GM18868 (cell line): ENCODE data around the gene CD59.
"Not testable (repeated sequence)": the region's sequence is repeated elsewhere in the genome, so short reads cannot be mapped to it uniquely, and the experiment has no call there.

Experiments
- ATAC-seq: cut with Tn5 transposase; IDR thresholded peaks from one replicate; pipeline ENCODE4 v1.9.1; 2021; ENCODE audit warnings: mild to moderate bottlenecking, moderate library complexity; ENCODE audit not compliant: unreplicated experiment

Gene CD59

DNA sequence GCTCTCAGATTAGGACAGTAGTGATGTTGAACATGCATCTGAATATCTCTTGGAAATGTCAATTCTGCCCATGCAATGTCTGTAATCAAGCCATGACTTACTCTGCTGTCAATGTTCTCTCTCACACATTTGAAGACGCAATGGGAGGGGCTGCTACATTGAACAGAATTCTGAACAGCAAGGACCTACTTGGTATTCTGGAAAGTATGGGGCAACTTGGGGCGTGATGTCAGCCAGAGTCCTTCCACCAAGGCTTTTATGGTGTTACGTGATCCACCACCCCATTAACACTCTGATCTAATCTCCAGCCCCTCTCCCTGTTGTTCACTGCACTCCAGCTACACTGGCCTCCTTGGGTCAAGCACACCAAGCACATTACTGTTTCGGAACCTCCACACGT lies 7.1 kb upstream of the CD59 start:
- no peak for ATAC-seq

DNA sequence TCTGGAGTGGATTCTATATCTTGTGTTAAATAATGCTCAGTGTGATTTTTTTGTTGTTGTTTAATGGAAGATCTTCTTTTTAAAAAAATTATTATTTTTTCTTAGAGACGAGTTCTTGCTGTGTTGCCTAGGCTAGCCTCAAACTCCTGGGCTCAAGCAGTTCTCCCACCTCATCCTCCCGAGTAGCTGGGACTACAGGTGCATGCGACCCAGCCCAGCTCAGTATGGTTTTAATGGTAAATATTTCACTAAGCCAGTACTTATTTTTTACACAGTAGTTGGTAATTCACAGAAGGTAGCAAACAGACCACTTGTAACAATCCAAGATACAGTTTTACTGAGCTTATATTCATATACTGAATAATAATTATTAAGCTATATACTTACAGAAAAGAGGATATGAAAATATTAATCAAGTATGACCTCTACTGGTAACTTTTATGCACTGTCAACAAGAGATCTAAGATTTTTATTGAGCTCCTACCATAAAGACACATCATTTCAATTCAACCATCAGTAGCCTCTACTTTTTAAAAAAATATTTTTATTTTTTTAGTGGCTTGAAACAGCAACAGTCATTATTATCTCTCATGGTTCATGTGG lies 6.1 kb upstream of the CD59 start:
- ATAC-seq: no peak

DNA sequence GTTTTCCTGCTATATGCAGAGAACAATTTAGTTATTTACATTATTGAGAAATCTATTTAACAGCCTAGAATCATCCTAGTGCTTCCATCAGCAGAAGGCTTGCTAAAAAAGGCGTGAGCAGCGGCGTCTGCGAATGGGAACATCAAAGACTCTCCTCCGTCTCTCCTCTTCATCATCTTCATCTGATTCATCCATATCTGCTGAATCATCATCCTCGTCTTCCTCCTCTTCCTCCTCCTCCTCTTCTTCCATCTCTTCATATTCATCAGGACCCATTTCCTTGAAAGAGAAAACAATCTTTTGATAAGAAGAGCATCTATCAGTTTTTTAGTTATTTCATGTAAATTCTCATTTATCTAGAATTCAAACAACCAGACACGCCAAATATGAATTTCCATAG lies 5.6 kb upstream of the CD59 start:
- no peak for ATAC-seq

DNA sequence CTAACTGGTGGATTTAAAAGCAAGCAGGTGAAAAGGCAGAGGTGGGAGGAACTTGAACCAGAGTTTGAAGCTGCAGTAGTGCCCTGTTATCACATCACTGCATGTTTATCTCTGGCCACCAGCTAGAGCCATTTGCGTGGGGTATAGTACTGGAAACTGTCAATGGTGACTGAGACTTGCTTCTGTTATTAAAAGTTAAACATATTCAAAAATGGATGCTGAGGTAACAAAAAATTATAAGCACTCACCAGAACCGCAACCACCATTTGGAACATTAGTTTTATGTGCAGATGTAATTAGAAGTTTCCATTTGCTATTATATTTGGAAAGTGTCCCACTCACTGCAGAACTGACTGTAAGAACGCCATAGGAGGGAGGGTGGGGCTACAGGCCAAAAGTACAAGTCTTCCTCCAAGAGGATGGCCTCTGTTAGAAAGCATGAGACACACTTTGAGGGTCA lies 1.2 kb upstream of the CD59 start:
- ATAC-seq: no peak

DNA sequence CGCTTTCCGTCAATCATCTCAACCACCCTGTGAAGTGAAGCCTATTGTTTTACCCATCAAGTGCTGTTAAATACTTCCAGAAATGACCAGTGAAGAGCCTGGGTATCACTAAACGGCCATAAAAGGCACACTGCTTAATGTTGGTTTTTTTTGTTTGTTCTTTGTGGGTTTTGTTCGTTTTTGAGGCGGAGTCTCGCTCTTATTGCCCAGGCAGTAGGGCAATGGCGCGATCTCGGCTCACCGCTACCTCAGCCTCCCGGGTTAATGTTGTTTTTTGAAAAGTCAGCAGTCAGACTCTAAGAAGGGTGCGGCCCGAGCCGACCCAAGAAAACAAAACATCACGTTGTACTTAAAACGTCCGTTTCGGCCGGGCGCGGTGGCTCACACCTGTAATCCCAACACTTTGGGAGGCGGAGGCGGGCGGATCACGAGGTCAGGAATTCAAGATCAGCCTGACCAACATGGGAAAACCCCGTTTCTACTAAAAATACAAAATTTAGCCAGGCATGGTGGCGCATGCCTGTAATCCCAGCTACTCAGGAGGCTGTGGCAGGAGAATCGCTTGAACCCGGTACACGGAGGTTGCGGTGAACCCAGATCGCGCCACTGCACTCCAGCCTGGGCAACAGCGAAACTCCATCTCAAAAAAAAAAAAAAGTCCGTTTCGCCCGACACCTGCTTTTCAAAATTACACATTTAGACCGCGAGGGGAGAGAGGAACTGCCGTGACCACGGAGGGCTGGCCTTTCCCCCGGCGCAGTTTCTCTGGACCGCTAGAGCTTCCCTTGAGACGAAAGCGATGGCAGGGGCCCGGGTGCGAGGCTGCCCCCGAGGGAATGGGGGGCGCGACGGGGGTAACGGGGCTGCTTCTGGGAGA lies 714 bp downstream of the CD59 start:
- peak; percentile 43 for ATAC-seq

DNA sequence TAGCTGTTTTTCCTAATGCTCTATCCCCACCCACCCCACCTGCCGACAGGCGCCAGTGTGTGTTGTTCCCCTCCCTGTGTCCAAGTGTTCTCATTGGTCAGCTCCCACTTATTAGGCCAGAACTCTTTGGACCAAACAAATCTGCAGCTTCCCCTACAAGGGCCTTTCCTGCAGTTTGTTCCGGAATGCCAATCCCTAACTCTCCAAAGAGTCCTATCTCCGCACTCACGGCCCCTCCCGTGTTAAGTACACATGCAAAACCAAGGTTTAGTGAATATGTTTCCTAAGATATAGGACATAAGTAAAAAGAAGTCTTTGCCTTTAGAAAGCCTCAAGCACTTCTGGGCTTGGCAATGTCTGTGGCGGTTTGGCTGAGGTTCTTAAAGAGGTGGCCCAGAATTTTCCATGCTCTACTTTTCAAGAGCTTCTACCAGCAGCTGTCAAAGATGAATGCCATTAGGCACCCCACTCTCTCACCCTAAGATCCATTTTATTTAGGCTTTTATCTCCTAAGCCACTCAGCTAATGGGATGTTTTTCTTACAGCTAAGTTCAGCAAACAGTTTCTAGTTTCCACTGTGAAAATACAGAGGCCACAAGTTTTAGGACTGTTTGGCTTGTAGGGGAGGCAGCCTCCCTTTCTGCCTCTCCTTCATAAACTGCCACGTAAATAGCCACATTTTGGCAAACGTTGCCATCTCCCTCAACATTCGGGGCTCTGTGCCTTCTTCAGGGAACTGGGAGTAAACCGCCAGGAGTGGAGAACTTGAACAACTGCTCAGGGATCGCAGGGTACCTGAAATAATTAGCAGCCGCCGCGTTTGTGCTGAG lies 1.6 kb downstream of the CD59 start:
- ATAC-seq: no peak

DNA sequence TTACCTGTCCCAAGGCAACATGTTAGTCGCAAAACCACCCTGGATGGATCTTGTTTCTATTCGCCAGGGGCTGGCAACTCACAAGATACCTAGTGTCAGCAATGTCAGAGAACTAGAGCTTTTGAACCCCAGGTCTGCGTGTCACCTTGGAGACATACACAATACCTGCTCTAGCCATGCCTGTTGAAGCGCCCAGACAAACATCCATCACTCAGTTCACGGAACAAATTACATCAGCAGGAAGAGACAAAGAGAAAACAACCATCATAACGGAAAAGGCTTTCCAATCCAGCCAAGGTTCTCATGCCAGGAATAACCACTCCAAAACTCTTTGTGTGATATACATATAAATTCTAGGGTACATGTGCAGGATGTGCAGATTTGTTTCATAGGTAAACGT lies 2.2 kb downstream of the CD59 start:
- no peak for ATAC-seq

DNA sequence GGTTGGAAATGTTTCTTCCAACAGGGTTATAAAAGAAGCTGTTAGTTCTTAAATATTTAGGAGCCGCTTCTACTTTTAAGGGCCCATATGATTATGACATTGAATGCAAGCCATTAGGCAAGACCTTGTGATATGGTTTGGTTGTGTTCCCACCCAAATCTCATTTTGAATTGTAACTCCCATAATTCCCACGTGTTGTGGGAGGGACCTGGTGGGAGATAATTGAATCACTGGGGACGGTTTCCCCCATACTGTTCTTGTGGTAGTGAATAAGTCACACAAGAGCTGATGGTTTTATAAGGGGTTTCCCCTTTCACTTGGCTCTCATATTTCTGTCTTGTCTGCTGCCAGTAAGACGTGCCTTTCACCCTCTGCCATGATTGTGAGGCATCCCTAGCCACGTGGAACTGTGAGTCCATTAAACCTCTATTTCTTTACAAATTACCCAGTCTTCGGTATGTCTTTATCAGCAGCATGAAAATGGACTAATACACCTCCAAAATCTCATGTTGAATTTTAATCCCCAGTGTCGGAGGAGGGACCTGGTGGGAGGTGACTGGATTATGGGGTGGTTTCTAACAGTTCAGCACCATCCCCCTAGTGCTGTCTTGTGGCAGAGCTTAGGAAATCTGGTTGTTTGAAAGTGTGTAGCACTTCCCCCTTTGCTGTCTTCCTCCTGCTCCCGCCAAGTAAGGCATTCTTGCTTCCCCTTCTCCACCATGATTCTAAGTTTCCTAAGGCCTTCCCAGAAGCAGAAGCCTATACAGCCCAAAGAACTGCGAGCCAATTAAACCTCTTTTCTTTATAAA lies 4.3 kb downstream of the CD59 start:
- ATAC-seq: peak; percentile 28

DNA sequence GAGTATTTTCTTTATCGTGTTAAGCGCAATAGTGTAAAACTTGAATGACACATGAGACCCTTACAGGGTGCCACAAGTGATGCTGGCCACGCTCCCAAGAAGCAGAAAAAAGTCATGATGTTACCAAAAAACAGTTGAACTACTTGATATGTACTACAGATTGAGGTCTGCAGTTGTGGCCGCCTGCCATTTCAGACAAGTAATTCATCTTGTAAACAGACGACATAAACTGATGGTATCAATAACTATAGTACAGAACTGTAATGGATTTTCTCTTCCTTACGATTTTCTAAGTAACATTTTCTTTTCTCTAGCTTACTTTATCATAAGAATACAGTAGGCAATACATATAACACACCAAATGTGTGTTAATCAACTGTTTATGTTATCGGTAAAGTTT lies 5.5 kb downstream of the CD59 start:
- ATAC-seq: no peak

DNA sequence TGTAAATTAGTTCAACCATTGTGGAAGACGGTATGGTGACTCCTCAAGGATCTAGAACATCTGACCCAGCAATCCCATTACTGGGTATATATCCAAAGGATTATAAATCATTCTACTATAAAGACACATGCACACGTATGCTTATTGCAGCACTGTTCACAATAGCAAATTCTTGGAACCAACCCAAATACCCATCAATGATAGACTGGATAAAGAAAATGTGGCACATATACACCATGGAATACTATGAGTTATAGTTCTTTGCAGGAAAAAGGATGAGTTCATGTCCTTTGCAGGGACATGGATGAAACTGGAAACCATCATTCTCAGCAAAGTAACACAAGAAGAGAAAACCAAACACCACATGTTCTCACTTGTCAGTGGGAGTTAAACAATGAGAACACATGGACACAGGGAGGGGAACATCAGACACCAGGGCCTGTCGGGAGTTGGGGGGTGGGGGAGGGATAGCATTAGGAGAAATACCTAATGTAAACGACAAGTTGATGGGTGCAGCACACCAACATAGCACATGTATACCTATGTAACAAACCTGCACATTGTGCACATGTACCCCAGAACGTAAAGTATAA lies 7.1 kb downstream of the CD59 start:
- ATAC-seq: not testable (repeated sequence)

DNA sequence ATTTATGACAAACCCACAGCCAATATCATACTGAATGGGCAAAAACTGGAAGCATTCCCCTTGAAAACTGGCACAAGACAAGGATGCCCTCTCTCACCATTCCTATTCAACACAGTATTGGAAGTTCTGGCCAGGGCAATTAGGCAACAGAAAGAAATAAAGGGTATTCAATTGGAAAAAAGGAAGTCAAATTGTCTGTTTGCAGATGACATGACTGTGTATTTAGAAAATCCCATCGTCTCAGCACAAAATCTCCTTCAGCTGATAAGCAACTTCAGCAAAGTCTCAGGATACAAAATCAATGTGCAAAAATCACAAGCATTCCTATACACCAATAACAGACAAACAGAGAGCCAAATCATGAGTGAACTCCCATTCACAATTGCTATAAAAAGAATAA lies 8.7 kb downstream of the CD59 start:
- not testable (repeated sequence) for ATAC-seq

DNA sequence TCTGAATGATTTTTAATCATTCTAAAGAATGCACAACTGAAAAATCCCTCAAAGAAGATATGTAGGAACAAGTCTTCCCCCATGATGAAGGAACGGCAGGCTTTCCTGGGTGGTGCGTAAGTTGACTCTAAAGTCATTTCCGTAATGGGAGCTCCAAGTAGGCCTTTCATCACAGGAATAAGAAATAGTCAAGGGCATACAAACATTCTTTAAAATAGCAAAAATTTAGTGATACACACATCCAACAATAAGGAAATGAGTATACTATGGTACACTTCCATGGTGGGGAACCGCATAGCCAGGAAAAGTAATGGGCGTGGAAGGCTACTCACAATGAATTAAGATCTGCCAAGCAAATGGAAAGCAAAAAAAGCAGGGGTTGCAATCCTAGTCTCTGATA lies 10.7 kb downstream of the CD59 start:
- no peak for ATAC-seq

DNA sequence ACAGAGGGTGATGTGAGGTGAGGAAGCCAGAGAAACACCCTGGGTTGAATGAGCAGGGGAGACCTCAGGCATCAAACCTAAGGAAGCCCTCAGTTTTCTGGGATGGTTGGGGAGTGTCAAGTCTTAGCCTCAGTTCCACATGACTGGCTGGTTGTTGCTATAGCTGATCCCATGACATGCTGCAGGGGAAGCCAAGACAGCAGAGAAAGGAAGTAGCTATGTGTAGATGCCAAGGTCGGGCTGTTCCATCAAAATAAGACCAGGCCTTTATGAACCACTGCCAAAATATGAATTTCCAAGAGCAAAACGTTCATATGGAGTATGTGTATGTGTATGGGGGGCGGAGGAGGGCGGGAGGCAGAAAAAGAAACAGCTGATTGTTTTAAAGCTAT lies 11.6 kb downstream of the CD59 start:
- ATAC-seq: no peak

DNA sequence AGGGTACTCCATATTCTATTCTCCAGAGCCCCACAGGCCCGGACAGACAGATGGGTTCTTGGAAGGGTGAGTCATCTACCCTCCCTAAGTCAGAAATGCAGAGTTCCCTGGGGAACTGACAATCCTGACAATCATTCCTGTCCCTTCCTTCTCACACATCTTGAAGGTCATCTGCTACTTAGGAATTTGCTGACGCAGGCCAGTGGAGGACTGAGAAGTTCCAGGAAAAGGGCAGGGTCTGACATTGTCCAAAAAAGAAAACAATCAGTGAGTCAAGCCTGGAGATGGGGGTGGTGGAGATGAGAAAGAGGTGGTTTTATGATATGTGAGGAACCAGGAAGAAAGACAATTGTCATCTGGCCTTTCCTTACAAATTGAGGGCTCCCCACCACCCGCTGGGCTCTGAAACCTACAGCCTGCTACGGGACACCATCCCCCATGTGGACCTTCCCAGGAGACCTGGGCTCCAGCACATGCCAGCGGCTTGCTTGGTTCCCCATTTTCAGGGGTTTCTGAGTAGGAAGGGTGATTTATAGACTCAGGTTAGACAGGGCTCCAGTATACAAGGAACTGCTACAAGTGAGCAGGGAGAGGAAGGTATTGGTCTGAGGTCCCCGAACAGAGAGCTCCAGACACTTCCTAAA lies 12.9 kb downstream of the CD59 start:
- ATAC-seq: no peak

DNA sequence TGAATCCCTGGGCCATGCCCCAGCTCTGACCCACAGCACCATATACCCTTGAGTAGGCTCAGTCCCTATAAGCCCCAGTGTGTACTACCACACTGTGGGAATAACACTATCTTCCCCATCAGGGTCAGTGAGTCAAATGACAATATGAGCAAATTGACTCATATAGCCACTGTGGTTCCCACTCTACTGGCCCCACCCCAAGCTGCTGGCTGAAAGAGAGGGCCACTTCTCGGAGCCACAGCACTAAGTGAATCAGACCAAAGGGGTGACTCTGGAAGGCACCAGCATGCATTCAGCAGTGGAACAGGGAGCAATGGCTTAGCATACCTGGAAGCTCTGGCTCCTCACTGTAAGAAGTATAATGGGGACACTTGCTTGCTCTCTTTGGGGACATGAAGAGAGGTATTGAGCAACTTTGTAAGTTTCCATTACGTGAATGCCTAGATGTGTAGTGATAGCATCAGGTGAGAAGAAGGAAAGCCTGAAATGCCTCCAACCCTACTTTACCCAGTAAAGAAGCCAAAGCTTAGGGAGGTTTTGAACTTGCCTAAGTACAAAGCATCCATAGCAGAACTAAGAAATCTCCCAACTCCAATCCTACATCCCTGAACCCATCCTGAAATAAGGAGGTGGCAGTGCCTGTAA lies 13.5 kb downstream of the CD59 start:
- peak; percentile 91 for ATAC-seq

DNA sequence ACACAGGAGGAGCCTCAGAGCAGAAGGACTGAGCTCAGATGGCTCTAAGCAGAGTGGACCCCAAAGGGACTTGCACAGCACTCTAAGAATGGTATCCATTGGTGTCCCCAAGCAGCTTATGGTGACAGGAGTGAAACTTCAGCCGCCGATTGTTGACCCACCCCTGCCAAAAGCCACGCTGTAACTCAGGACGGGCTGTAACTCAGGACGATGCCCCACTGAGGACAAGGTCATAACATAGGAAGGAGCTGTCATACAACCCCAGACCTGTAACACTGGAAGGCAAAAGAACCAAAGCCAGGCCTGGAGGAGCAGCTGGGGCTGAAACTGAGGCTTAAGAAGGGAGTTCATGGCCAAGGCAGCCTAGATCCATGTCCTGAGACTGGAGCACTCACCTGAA lies 14.2 kb downstream of the CD59 start:
- ATAC-seq: no peak

DNA sequence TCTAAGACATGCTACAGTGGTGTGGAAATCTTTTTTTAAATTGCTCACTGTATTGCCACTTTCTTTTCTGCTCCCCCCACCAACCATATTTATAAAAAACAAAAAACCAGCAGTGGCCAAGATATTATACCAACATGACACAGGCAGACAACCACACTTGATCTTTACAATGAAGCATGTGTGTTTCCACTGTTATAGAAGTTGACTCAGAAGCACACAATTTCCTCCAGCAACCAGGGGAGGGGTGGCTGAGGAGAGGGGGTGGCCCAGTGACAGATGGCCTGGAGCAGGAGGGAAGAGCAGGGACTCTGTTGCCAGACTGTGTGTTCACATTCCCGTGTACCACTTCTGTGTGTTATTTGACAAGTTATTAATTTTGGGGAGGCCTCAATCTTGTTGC lies 14.8 kb downstream of the CD59 start:
- ATAC-seq: no peak

DNA sequence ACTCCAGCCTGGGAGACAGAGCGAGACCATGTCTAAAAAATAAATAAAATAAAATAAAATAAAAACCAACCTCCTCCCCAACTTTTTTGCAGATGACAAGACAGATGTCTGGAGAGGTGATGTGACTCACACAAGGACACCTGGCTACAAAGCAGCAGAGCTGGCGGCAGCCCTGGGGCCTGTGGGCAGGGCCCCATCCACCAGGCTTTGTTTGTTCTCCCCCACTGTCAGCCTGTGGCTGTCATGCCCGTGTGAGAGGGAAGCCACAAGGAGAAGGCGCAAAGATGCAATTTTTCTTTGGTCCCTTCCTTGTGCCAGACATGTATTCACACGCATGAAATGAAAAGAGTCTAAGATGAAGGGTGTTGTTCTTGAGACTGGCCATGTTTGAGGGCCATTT lies 16.6 kb downstream of the CD59 start:
- ATAC-seq: no peak

DNA sequence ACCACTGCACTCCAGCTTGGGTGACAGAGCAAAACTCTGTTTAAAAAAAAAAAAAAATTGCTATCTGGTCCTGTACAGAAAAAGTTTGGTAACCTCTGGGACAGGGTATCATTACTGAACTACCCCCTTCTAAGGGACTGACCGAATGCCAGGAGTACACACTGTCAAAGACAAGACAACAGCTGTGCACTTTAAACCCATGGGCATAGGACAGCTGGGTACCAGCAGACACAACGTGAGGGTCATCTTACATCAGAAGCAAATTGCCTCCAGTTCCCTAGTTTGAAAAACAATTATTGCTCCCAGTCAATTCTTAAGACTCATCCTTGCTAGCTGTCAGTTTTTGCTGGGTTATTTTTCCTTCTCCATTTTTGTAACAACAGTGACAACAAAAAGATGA lies 17.8 kb downstream of the CD59 start:
- ATAC-seq: no peak
